GM19023 (cell line): ENCODE data around the gene FGD3.

Source experiments
- ATAC-seq: cut with Tn5 transposase; IDR thresholded peaks from one replicate; pipeline ENCODE4 v1.9.1; 2021; ENCODE audit warnings: mild to moderate bottlenecking, moderate library complexity; ENCODE audit not compliant: unreplicated experiment

The FGD3 gene

GRCh38 chr9:93027750-93028149 is 80.4 kb downstream of the FGD3 start:
- ATAC-seq, result no peak

- ATAC-seq, result no peak
These were observed 81.2 kb downstream of the FGD3 start for GRCh38 chr9:93028448-93029006.

- ATAC-seq, result no peak
These were observed 83.6 kb downstream of the FGD3 start for GRCh38 chr9:93030642-93031628.

- no peak for ATAC-seq
These were observed 84.5 kb downstream of the FGD3 start for GRCh38 chr9:93031629-93032430.

- no peak for ATAC-seq
These were observed 85.2 kb downstream of the FGD3 start for GRCh38 chr9:93032545-93032944.

- no peak for ATAC-seq
These were observed 86.2 kb downstream of the FGD3 start for GRCh38 chr9:93033531-93033930.

- no peak for ATAC-seq
These were observed 87.9 kb downstream of the FGD3 start for GRCh38 chr9:93035106-93035660.

- ATAC-seq, result no peak
These were observed 88.6 kb downstream of the FGD3 start for GRCh38 chr9:93035821-93036351.

GRCh38 chr9:93036887-93037475 is 89.7 kb downstream of the FGD3 start:
- no peak for ATAC-seq

GRCh38 chr9:93037476-93037971 is 90.2 kb downstream of the FGD3 start:
- no peak for ATAC-seq

- ATAC-seq, result no peak
These were observed 91.6 kb downstream of the FGD3 start for GRCh38 chr9:93038918-93039317.

- no peak for ATAC-seq
These were observed 92.1 kb downstream of the FGD3 start for GRCh38 chr9:93039456-93039855.

GRCh38 chr9:93039976-93040375 is 92.7 kb downstream of the FGD3 start:
- ATAC-seq, result no peak

- ATAC-seq, result no peak
These were observed 93.1 kb downstream of the FGD3 start for GRCh38 chr9:93040409-93040808.

GRCh38 chr9:93041108-93041802 is 93.9 kb downstream of the FGD3 start:
- ATAC-seq, result no peak

GRCh38 chr9:93043122-93043521 is 95.8 kb downstream of the FGD3 start:
- ATAC-seq, result no peak

GRCh38 chr9:93045521-93045920 is 98.2 kb downstream of the FGD3 start:
- no peak for ATAC-seq

- no peak for ATAC-seq
These were observed 101.5 kb downstream of the FGD3 start for GRCh38 chr9:93048566-93049448.

GRCh38 chr9:93049491-93049890 is 102.2 kb downstream of the FGD3 start:
- no peak for ATAC-seq
